Mesendoderm (in vitro differentiated cells): Measurements from ENCODE around the gene BOLA2B.
A peak's percentile ranks its signal among the peaks of the same experiment; 100 is the strongest.
"Not testable (repeated sequence)": the region's sequence is repeated elsewhere in the genome, so short reads cannot be mapped to it uniquely, and the experiment has no call there.

ENCODE experiments used
- DNase-seq: peaks from one replicate; pipeline ENCODE4 v3.0.0; 2013
- H2AK5ac ChIP-seq: 2 replicates; pipeline ENCODE4 v1.6.1; 2013; ENCODE audit warnings: low read length, inconsistent platforms
- H2BK120ac ChIP-seq: 2 replicates; pipeline ENCODE4 v1.6.1; 2013; ENCODE audit warnings: low read depth, mild to moderate bottlenecking, low read length, moderate library complexity, mixed read lengths
- H2BK15ac ChIP-seq: replicated peaks from 2 replicates; pipeline ENCODE4 v1.6.1; 2013; ENCODE audit warnings: low read depth, mild to moderate bottlenecking, moderate library complexity
- H2BK5ac ChIP-seq: 2 replicates; pipeline ENCODE4 v1.6.1; 2013; ENCODE audit warnings: low read length, inconsistent platforms
- H3K18ac ChIP-seq: 2 replicates; pipeline ENCODE4 v1.6.1; 2013; ENCODE audit warnings: mild to moderate bottlenecking, low read length, mixed read lengths
- H3K23ac ChIP-seq: one replicate; pipeline ENCODE4 v1.6.1; 2013; ENCODE audit warnings: low read length
- H3K27ac ChIP-seq: 2 replicates; pipeline ENCODE4 v1.5.1; 2013; ENCODE audit warnings: low read depth, mild to moderate bottlenecking, inconsistent platforms, low read length, moderate library complexity
- H3K27me3 ChIP-seq: 2 replicates; pipeline ENCODE4 v1.6.1; 2013; ENCODE audit warnings: low read length, control low read depth, mild to moderate bottlenecking, inconsistent platforms; ENCODE audit not compliant: insufficient read depth, poor library complexity
- H3K36me3 ChIP-seq: 2 replicates; pipeline ENCODE4 v1.6.1; 2013; ENCODE audit warnings: low read length, inconsistent platforms; ENCODE audit not compliant: control insufficient read depth, insufficient read depth
- H3K4ac ChIP-seq: one replicate; pipeline ENCODE4 v1.6.1; 2013; ENCODE audit warnings: low read depth, mild to moderate bottlenecking, low read length, moderate library complexity
- H3K4me1 ChIP-seq: 2 replicates; pipeline ENCODE4 v1.6.1; 2013; ENCODE audit warnings: low read depth, low read length, inconsistent platforms; ENCODE audit not compliant: control insufficient read depth
- H3K4me2 ChIP-seq: 2 replicates; pipeline ENCODE4 v1.6.1; 2013; ENCODE audit warnings: low read length
- H3K4me3 ChIP-seq: 2 replicates; pipeline ENCODE4 v1.5.1; 2013; ENCODE audit warnings: mild to moderate bottlenecking, low read length
- H3K56ac ChIP-seq: one replicate; pipeline ENCODE4 v1.6.1; 2013; ENCODE audit warnings: low read length
- H3K79me1 ChIP-seq: 2 replicates; pipeline ENCODE4 v1.6.1; 2013; ENCODE audit warnings: low read length, inconsistent platforms
- H3K79me2 ChIP-seq: 2 replicates; pipeline ENCODE4 v1.6.1; 2013; ENCODE audit warnings: mild to moderate bottlenecking, low read length; ENCODE audit not compliant: control insufficient read depth, insufficient read depth
- H3K9ac ChIP-seq: 2 replicates; pipeline ENCODE4 v1.6.1; 2013; ENCODE audit warnings: low read length, inconsistent platforms
- H4K5ac ChIP-seq: one replicate; pipeline ENCODE4 v1.6.1; 2013; ENCODE audit warnings: low read length
- H4K8ac ChIP-seq: one replicate; pipeline ENCODE4 v1.6.1; 2013; ENCODE audit warnings: low read depth, mild to moderate bottlenecking, control low read depth, low read length, moderate library complexity
- WGBS: extraction: QIAGEN DNeasy Blood & Tissue Kit; methylation state at CpG from one replicate; pipeline ENCODE4 v1.1.7; 2013; ENCODE audit warnings: low lambda C conversion rate, missing lambda C conversion rate; ENCODE audit not compliant: insufficient coverage; ENCODE audit errors: extremely low coverage; 5-methylcytosine and 5-hydroxymethylcytosine counted together

The BOLA2B gene

DNA sequence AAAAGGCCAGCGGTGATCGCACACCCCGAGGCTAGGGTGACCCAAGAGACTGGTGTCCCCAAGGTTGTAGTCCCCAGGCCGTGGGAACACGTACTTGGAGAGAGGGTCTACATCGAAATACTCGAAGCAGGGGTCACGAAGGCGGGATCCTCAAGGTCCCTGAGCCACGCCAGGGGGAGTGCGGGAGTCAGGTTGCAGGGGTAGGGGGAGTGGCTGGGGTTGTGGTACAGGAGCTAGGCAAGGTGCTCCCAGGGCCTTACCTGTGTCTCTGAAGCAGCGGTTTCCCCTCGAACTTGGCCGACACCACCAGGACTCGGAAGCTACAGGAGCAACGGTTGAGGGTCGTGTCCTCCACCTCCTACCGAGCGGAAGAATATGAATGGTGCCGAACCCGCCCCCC lies 368 bp downstream of the BOLA2B start:
- not testable (repeated sequence) for H2BK5ac ChIP-seq, H3K9ac ChIP-seq, H3K23ac ChIP-seq, H3K4me2 ChIP-seq, H3K18ac ChIP-seq, H3K79me1 ChIP-seq, H3K56ac ChIP-seq, H2BK15ac ChIP-seq, H3K36me3 ChIP-seq, H2AK5ac ChIP-seq, H3K4me1 ChIP-seq, H2BK120ac ChIP-seq, H3K27ac ChIP-seq, H3K4ac ChIP-seq, H4K5ac ChIP-seq, H3K27me3 ChIP-seq, DNase-seq, H3K79me2 ChIP-seq, H3K4me3 ChIP-seq, H4K8ac ChIP-seq
- WGBS, result no CpG with 5 or more reads among the region's 21 CpGs

DNA sequence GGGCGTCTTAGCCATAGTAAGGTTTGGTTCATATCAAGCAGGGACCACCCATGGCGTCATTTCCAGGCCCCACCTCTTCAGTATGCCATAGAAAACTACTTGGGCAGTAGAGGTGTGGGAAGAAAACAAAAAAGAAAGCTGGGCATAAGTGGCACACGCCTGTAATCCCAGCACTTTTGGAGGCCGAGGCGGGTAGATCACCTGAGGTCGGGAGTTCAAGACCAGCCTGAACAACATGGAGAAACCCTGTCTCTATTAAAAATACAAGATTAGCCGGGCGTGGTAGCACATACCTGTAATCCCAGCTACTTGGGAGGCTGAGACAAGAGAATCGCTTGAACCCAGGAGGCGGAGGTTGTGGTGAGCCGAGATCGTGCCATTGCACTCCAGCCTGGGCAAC lies 2.3 kb downstream of the BOLA2B start:
- not testable (repeated sequence) for H4K8ac ChIP-seq, H3K27me3 ChIP-seq, H3K23ac ChIP-seq, H3K56ac ChIP-seq, DNase-seq, H3K4me2 ChIP-seq, H3K4me3 ChIP-seq, H2AK5ac ChIP-seq, H3K9ac ChIP-seq, H2BK120ac ChIP-seq, H4K5ac ChIP-seq, H2BK15ac ChIP-seq, H3K27ac ChIP-seq, H3K4me1 ChIP-seq, H3K36me3 ChIP-seq, H3K79me2 ChIP-seq, H3K18ac ChIP-seq, H3K79me1 ChIP-seq, H2BK5ac ChIP-seq, H3K4ac ChIP-seq
- no CpG with 5 or more reads among the region's 12 CpGs for WGBS

DNA sequence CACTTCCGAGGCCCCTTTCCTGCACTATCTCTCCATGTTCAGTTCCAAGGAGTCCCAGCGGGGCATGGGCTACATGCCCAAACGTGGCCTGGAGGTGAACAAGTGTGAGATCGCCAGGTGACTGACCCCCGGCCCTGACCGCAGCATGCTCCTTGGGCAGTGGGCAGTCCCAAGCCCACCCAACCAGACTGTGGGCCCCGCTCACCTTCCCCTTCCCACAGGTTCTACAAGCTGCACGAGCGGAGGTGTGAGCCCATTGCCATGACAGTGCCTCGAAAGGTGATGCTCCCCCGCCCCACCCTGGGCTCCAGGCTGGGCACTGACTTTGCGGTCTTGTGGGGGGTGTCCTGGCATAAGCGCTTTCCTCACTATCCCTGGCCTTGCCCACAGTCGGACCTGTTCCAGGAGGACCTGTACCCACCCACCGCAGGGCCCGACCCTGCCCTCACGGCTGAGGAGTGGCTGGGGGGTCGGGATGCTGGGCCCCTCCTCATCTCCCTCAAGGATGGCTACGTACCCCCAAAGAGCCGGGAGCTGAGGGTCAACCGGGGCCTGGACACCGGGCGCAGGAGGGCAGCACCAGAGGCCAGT lies 5.4 kb downstream of the BOLA2B start:
- no peak overlapping the region for H3K56ac ChIP-seq
- WGBS, result no CpG with 5 or more reads among the region's 23 CpGs
- H3K4me3 ChIP-seq, result no peak overlapping the region
- H3K27ac ChIP-seq, result no peak overlapping the region
- no peaks in the 10 kb centered on the region for H3K36me3 ChIP-seq
- no peak overlapping the region for H2AK5ac ChIP-seq
- H3K18ac ChIP-seq, result no peak overlapping the region
- H3K23ac ChIP-seq, result no peak overlapping the region
- H3K79me1 ChIP-seq, result no peaks in the 10 kb centered on the region
- H4K5ac ChIP-seq, result no peak overlapping the region
- H2BK120ac ChIP-seq, result no peak overlapping the region
- DNase-seq, result no peak
- H2BK5ac ChIP-seq, result no peak overlapping the region
- no peaks in the 10 kb centered on the region for H3K79me2 ChIP-seq
- no peak overlapping the region for H4K8ac ChIP-seq
- H3K4me1 ChIP-seq, result no peaks in the 10 kb centered on the region
- no peaks in the 10 kb centered on the region for H3K27me3 ChIP-seq
- H3K9ac ChIP-seq, result no peak overlapping the region
- no peak overlapping the region for H2BK15ac ChIP-seq
- no peak overlapping the region for H3K4ac ChIP-seq
- H3K4me2 ChIP-seq, result no peak overlapping the region

DNA sequence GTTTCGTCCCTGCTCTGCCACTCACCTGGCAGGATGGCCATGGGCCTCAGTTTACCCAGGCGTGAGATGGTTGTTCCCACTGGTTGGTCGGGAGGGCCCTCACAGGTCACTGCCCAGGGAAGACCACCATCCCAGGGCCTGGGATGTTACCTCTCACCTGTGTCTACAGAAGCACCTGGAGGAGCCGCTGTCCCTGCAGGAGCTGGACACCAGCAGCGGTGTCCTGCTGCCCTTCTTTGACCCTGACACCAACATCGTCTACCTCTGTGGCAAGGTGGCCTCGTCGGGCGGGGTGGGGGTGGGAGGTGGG lies 6.0 kb downstream of the BOLA2B start:
- Histone ChIP-seq H3K36me3 (no peaks in the 10 kb centered on the region), H3K56ac (no peak overlapping the region), H4K8ac (no peak overlapping the region), H3K9ac (no peak overlapping the region), H3K79me2 (no peaks in the 10 kb centered on the region), H3K4me1 (no peaks in the 10 kb centered on the region), H3K4me3 (no peak overlapping the region), H4K5ac (no peak overlapping the region), H2BK120ac (no peak overlapping the region), H3K4me2 (no peak overlapping the region), H3K27me3 (no peaks in the 10 kb centered on the region), H2AK5ac (no peak overlapping the region), H3K27ac (no peak overlapping the region), H2BK15ac (no peak overlapping the region), H3K79me1 (no peaks in the 10 kb centered on the region), H3K18ac (no peak overlapping the region), H3K23ac (no peak overlapping the region), H2BK5ac (no peak overlapping the region), H3K4ac (no peak overlapping the region)
- no CpG with 5 or more reads among the region's 9 CpGs for WGBS
- DNase-seq, result no peak

DNA sequence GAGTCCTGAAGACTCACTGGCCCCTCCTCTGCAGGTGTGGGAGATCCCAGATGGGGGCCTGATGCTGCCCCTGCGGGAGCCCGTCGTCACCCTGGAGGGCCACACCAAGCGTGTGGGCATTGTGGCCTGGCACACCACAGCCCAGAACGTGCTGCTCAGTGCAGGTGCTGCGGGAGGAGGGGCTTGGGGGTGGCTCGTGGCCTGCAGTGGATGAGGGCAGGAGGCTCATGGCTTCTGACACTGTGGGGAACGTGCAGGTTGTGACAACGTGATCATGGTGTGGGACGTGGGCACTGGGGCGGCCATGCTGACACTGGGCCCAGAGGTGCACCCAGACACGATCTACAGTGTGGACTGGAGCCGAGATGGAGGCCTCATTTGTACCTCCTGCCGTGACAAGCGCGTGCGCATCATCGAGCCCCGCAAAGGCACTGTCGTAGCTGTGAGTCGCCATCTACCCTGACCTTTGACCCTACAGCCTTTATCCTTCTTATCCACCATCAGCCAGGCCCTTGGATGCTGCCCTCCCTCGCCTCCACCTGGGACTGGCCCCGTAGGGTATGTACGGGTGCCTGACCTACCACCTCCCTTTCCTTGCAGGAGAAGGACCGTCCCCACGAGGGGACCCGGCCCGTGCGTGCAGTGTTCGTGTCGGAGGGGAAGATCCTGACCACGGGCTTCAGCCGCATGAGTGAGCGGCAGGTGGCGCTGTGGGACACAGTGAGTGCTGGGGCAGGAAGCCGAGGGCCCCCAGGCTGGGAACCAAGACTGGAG lies 6.5 kb downstream of the BOLA2B start:
- no peak overlapping the region for H2BK120ac ChIP-seq
- H3K9ac ChIP-seq, result no peak overlapping the region
- H2AK5ac ChIP-seq, result no peak overlapping the region
- no peak overlapping the region for H3K23ac ChIP-seq
- H3K27ac ChIP-seq, result no peak overlapping the region
- no peaks in the 10 kb centered on the region for H3K79me1 ChIP-seq
- peak; percentile 64 for DNase-seq
- no peak overlapping the region for H2BK5ac ChIP-seq
- H3K18ac ChIP-seq, result no peak overlapping the region
- H3K4me2 ChIP-seq, result no peak overlapping the region
- H4K8ac ChIP-seq, result no peak overlapping the region
- no peaks in the 10 kb centered on the region for H3K79me2 ChIP-seq
- H3K4me3 ChIP-seq, result no peak overlapping the region
- H3K4ac ChIP-seq, result no peak overlapping the region
- WGBS, result no CpG with 5 or more reads among the region's 36 CpGs
- no peaks in the 10 kb centered on the region for H3K4me1 ChIP-seq
- H3K36me3 ChIP-seq, result no peaks in the 10 kb centered on the region
- no peaks in the 10 kb centered on the region for H3K27me3 ChIP-seq
- no peak overlapping the region for H4K5ac ChIP-seq
- no peak overlapping the region for H3K56ac ChIP-seq
- H2BK15ac ChIP-seq, result no peak overlapping the region

DNA sequence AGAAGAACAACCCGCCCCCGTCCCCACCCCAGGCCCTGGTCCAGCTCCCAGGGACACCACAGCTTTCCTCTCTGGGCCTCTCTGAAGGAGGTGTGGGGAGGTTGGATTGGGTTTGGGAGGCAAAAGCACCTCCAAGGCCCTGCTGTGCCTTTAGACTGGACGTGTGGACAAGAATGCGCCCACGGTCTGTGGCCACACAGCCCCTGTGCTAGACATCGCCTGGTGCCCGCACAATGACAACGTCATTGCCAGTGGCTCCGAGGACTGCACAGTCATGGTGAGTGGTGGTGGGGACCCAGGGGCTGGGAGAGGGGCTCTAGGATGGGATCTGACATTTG lies 7.1 kb downstream of the BOLA2B start:
- H3K27me3 ChIP-seq, result no peaks in the 10 kb centered on the region
- H2BK5ac ChIP-seq, result no peak overlapping the region
- no peak overlapping the region for H4K5ac ChIP-seq
- no peak overlapping the region for H2BK120ac ChIP-seq
- no peaks in the 10 kb centered on the region for H3K36me3 ChIP-seq
- no peak overlapping the region for H4K8ac ChIP-seq
- WGBS, result no CpG with 5 or more reads among the region's 9 CpGs
- DNase-seq, result no peak
- no peak overlapping the region for H3K18ac ChIP-seq
- no peak overlapping the region for H2AK5ac ChIP-seq
- H3K27ac ChIP-seq, result no peak overlapping the region
- no peak overlapping the region for H2BK15ac ChIP-seq
- no peaks in the 10 kb centered on the region for H3K79me2 ChIP-seq
- H3K4ac ChIP-seq, result no peak overlapping the region
- no peak overlapping the region for H3K56ac ChIP-seq
- no peaks in the 10 kb centered on the region for H3K79me1 ChIP-seq
- H3K4me3 ChIP-seq, result no peak overlapping the region
- H3K4me2 ChIP-seq, result no peak overlapping the region
- no peak overlapping the region for H3K9ac ChIP-seq
- H3K23ac ChIP-seq, result no peak overlapping the region
- H3K4me1 ChIP-seq, result no peaks in the 10 kb centered on the region
